H1 (cell line): ENCODE results near the gene ITM2B.

ENCODE experiments used
- BACH1 ChIP-seq: IDR thresholded peaks from 2 replicates; pipeline ENCODE4 v1.6.1; 2012; ENCODE audit warnings: low read length, improper control_type of control experiment
- CBX5 ChIP-seq: fragments of 300-800, 300-1000 bp; sonication (generic); IDR thresholded peaks from 2 replicates; pipeline ENCODE4 v1.7.1; 2016; ENCODE audit warnings: antibody characterized with exemption, low read length, low read depth
- EGR1 ChIP-seq: IDR thresholded peaks from 2 replicates; pipeline ENCODE4 v1.6.1; 2011; ENCODE audit warnings: low read depth, low read length, borderline replicate concordance
- EP300 ChIP-seq, 2 experiments: IDR thresholded peaks; 1 replicate in 1 of 2; 2 replicates in 1 of 2; pipeline ENCODE4 v1.6.1; 2011 to 2012; ENCODE audit warnings: low read depth in 2 of 2, low read length in 2 of 2, mild to moderate bottlenecking in 2 of 2, borderline replicate concordance in 1 of 2, inconsistent platforms in 1 of 2, moderate library complexity in 1 of 2
- JUN ChIP-seq: IDR thresholded peaks from 2 replicates; pipeline ENCODE4 v1.6.1; 2011; ENCODE audit warnings: low read depth, mild to moderate bottlenecking, improper control_type of control experiment, low read length
- JUND ChIP-seq: IDR thresholded peaks from 2 replicates; pipeline ENCODE4 v1.6.1; 2011; ENCODE audit warnings: mild to moderate bottlenecking, improper control_type of control experiment, low read length
- KDM1A ChIP-seq: fragments of 200-600, 300-600 bp; sonication (generic); IDR thresholded peaks from 2 replicates; pipeline ENCODE4 v1.7.1; 2016; ENCODE audit warnings: mild to moderate bottlenecking, low read length, borderline replicate concordance
- MAFK ChIP-seq: IDR thresholded peaks from 2 replicates; pipeline ENCODE4 v1.6.1; 2012; ENCODE audit warnings: low read depth, mild to moderate bottlenecking, improper control_type of control experiment, low read length
- POLR2AphosphoS5 ChIP-seq: IDR thresholded peaks from 2 replicates; pipeline ENCODE4 v1.6.1; 2011; ENCODE audit warnings: low read depth, low read length
- RFX5 ChIP-seq: IDR thresholded peaks from 2 replicates; pipeline ENCODE4 v1.6.1; 2011; ENCODE audit warnings: low read depth, low read length, improper control_type of control experiment, borderline replicate concordance
- TAF1 ChIP-seq: IDR thresholded peaks from 2 replicates; pipeline ENCODE4 v1.6.1; 2011; ENCODE audit warnings: mild to moderate bottlenecking, low read depth, low read length
- TAF7 ChIP-seq: optimal IDR thresholded peaks from 2 replicates; pipeline ENCODE3; 2011; ENCODE audit warnings: low read depth, mild to moderate bottlenecking, inconsistent platforms, low read length, moderate library complexity, borderline replicate concordance
- TF ChIP-seq, protein P1 (sequence below), 3 experiments: IDR thresholded peaks; 1 replicate in 2 of 3; 2 replicates in 1 of 3; pipeline versions ENCODE4 v1.5.1 to v1.6.1; 2011; ENCODE audit warnings: low read length in 3 of 3, mild to moderate bottlenecking in 3 of 3, inconsistent platforms in 2 of 3, low read depth in 1 of 3, moderate library complexity in 1 of 3; ENCODE audit not compliant: insufficient read depth in 1 of 3; ENCODE audit errors: control extremely low read depth in 1 of 3
- TF ChIP-seq, protein P2 (sequence below): IDR thresholded peaks from 2 replicates; pipeline ENCODE4 v1.6.1; 2012; ENCODE audit warnings: low read length, inconsistent platforms

DNA sequence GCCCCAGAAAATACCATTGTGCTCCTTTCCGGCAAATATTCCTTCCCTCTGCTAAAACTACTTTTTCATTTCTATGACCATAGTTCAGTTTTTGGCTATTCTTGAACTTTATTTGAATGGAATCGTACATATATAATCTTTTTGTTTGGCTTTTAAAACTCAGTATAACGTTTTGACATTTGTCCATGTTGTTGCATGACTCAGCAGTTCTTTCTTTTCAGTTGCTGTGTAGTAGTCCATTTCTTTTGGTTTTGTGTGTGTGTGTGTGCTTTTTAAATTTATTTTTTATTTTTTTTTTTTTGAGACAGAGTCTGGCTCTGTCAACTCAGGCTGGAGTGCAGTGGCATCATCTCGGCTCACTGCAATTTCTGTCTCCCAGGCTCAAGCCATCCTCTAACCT is 35.0 kb downstream of the ITM2B start:
- TF ChIP-seq KDM1A, result no peak
- TF ChIP-seq POLR2AphosphoS5, result no peak
- TF ChIP-seq, protein P1, sequence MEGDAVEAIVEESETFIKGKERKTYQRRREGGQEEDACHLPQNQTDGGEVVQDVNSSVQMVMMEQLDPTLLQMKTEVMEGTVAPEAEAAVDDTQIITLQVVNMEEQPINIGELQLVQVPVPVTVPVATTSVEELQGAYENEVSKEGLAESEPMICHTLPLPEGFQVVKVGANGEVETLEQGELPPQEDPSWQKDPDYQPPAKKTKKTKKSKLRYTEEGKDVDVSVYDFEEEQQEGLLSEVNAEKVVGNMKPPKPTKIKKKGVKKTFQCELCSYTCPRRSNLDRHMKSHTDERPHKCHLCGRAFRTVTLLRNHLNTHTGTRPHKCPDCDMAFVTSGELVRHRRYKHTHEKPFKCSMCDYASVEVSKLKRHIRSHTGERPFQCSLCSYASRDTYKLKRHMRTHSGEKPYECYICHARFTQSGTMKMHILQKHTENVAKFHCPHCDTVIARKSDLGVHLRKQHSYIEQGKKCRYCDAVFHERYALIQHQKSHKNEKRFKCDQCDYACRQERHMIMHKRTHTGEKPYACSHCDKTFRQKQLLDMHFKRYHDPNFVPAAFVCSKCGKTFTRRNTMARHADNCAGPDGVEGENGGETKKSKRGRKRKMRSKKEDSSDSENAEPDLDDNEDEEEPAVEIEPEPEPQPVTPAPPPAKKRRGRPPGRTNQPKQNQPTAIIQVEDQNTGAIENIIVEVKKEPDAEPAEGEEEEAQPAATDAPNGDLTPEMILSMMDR (IDR thresholded peaks at IDR 0.05; ENCODE audit: control extremely low read depth in 1 of 3, insufficient read depth in 1 of 3, low read depth in 1 of 3, low read length in 3 of 3), result no peak
- TF ChIP-seq, protein P2, sequence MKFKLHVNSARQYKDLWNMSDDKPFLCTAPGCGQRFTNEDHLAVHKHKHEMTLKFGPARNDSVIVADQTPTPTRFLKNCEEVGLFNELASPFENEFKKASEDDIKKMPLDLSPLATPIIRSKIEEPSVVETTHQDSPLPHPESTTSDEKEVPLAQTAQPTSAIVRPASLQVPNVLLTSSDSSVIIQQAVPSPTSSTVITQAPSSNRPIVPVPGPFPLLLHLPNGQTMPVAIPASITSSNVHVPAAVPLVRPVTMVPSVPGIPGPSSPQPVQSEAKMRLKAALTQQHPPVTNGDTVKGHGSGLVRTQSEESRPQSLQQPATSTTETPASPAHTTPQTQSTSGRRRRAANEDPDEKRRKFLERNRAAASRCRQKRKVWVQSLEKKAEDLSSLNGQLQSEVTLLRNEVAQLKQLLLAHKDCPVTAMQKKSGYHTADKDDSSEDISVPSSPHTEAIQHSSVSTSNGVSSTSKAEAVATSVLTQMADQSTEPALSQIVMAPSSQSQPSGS, result no peak
- TF ChIP-seq BACH1, result peak; percentile 71; the same call in 1 of the 2 replicates
- TF ChIP-seq EP300 (IDR thresholded peaks at IDR 0.05; ENCODE audit: borderline replicate concordance in 1 of 2, low read depth in 2 of 2, low read length in 2 of 2), result no peak
- TF ChIP-seq JUND, result no peak
- no peak for TF ChIP-seq TAF7
- TF ChIP-seq JUN, result no peak
- TF ChIP-seq TAF1, result no peak
- TF ChIP-seq CBX5, result no peak
- peak; percentile 46; the same call in 1 of the 2 replicates for TF ChIP-seq MAFK
- TF ChIP-seq EGR1, result no peak
- TF ChIP-seq RFX5, result no peak
